PC-9 (cell line): ENCODE data around the gene PDE4D. TPM values are rescaled to one million over a fixed set of nuclear protein-coding genes. Genes with fewer than 3 reads are reported as not detected.

Experiments
- BruUV-seq: library from RNA; stranded (reverse); fragments of 400-500 nt; replicated peaks from 2 replicates; lab custom pipeline; 2021; lab: Mats Ljungman, UMichigan
- CTCF ChIA-PET: fragments of 300-600 bp; sonication (Branson Sonifier 250); formaldehyde crosslinking; loops from one replicate; lab custom pipeline; 2022; ENCODE audit warnings: antibody characterized with exemption; lab: Charles Lee
- POLR2A ChIA-PET: fragments of 300-600 bp; sonication (Branson Sonifier 250); formaldehyde crosslinking; loops from one replicate; lab custom pipeline; 2022; ENCODE audit warnings: antibody characterized with exemption; ENCODE audit not compliant: unreplicated experiment; lab: Charles Lee
- DNase-seq, 2 experiments: peaks; one replicate each; pipeline versions ENCODE4 v3.0.0 to v3.0.0-alpha.2; 2015 to 2022; ENCODE audit warnings: mixed read lengths in 1 of 2
- H2AFZ ChIP-seq: fragments of 200-600 bp; sonication (generic); 2 replicates; pipeline ENCODE4 v1.8.1; 2017; ENCODE audit warnings: antibody characterized with exemption
- H3F3A ChIP-seq: fragments of 200-600 bp; sonication (generic); 2 replicates; pipeline ENCODE4 v1.8.1; 2017; ENCODE audit warnings: antibody characterized with exemption, mild to moderate bottlenecking, low read depth; ENCODE audit not compliant: insufficient read depth
- H3K27ac ChIP-seq: fragments of 200-600 bp; sonication (generic); 2 replicates; pipeline ENCODE4 v1.6.1; 2016; ENCODE audit warnings: mixed run types
- H3K27me3 ChIP-seq: fragments of 200-600 bp; sonication (generic); 2 replicates; pipeline ENCODE4 v1.6.1; 2016; ENCODE audit warnings: low read depth, mixed run types; ENCODE audit not compliant: insufficient read depth
- H3K36me3 ChIP-seq: fragments of 200-600 bp; sonication (generic); 2 replicates; pipeline ENCODE4 v1.6.1; 2016; ENCODE audit warnings: low read depth, mixed run types
- H3K4me1 ChIP-seq: fragments of 200-600 bp; sonication (generic); replicated peaks from 2 replicates; pipeline ENCODE4 v1.6.1; 2016; ENCODE audit warnings: mixed run types; ENCODE audit not compliant: insufficient read depth
- H3K4me2 ChIP-seq: fragments of 200-600 bp; sonication (generic); 2 replicates; pipeline ENCODE4 v1.6.1; 2017; ENCODE audit warnings: mixed run types
- H3K4me3 ChIP-seq: fragments of 200-600 bp; sonication (generic); 2 replicates; pipeline ENCODE4 v1.6.1; 2016; ENCODE audit warnings: mixed run types
- H3K79me2 ChIP-seq: fragments of 200-600 bp; sonication (generic); 2 replicates; pipeline ENCODE4 v1.6.1; 2017; ENCODE audit warnings: low read depth, mixed run types
- H3K9me2 ChIP-seq: fragments of 200-600 bp; sonication (generic); 2 replicates; pipeline ENCODE4 v1.8.1; 2017; ENCODE audit warnings: mild to moderate bottlenecking; ENCODE audit not compliant: insufficient read depth
- H3K9me3 ChIP-seq: fragments of 200-600 bp; sonication (generic); 2 replicates; pipeline ENCODE4 v1.8.1; 2016; ENCODE audit warnings: low read depth; ENCODE audit not compliant: insufficient read depth
- H4K20me1 ChIP-seq: fragments of 200-600 bp; sonication (generic); 2 replicates; pipeline ENCODE4 v1.8.1; 2017; ENCODE audit not compliant: insufficient read depth
- EZH2 ChIP-seq: fragments of 200-600 bp; sonication (generic); IDR thresholded peaks from 2 replicates; pipeline ENCODE4 v1.8.0; 2017; ENCODE audit warnings: antibody characterized with exemption, low read depth
- intact Hi-C: fragments of 100-400 bp; cut with micrococcal nuclease; formaldehyde crosslinking; loops from one replicate; pipeline ENCODE4 v1.10.0; 2022; ENCODE audit not compliant: unreplicated experiment
- total RNA-seq: library from RNA; stranded (reverse); gene quantifications from 2 replicates; pipeline ENCODE4 v1.2.3, GENCODE V29; 2021
- TF ChIP-seq, protein P1 (sequence below): fragments of 200-600 bp; sonication (generic); conservative IDR thresholded peaks from 2 replicates; pipeline ENCODE4 v1.6.1; 2017; ENCODE audit warnings: mixed run types, antibody characterized with exemption, mild to moderate bottlenecking, moderate library complexity

Gene PDE4D
- total RNA-seq, 1 experiment from 2014 or later = 9.8 TPM

DNA sequence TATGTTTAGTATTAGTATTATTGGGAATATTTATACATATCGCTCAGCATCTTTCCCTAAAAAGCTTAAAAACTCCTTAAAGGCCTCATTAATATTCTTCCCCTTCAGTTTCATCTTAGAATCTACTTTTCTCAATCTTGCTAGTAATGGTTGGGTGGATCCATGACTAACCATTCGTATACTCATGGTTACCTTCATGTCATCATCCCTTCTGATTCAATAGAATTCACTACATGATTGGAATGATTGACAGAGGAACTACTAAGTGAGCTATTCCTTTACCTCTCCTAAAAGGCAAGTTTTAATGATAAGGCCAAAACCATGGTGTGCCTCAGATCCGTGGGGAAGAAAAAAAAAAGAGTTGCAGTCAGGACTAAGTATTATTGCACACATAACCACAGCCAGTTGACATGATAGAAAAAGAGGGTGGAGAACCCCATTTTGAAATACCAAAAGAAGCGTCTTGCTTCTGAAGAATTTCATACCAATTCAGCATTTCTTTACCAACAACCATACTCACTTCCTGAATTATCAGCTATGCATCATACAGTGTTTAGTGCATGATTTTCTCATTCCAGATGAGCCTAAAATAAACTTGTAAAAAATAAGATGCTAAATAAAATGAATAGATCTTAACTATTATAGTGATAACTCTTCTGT lies 624.6 kb downstream of the PDE4D start:
- ChIA-PET POLR2A (no interaction called here), CTCF (interaction anchor here (0.7 kb wide), 1 partner anchor 427 kb away, joined by 3 read pairs; no protein-coding TSS in a partner anchor)
- DNase-seq = no peak
- no peak overlapping the region for H3K27ac ChIP-seq
- no peak overlapping the region for H2AFZ ChIP-seq
- H3K9me2 ChIP-seq = peaks cover 7% of the 10 kb centered on the region; the same call in 1 of the 2 replicates
- no peak overlapping the region for H3K4me2 ChIP-seq
- H3K79me2 ChIP-seq = no peaks in the 10 kb centered on the region
- H3K9me3 ChIP-seq = no peaks in the 10 kb centered on the region
- H3K27me3 ChIP-seq = no peaks in the 10 kb centered on the region
- H3K4me1 ChIP-seq = no peaks in the 10 kb centered on the region
- H3F3A ChIP-seq = no peaks in the 10 kb centered on the region
- no TSS peak for BruUV-seq
- no peaks in the 10 kb centered on the region for H4K20me1 ChIP-seq
- H3K4me3 ChIP-seq = no peak overlapping the region
- intact Hi-C loops = no loop called here
- TF ChIP-seq, protein P1, sequence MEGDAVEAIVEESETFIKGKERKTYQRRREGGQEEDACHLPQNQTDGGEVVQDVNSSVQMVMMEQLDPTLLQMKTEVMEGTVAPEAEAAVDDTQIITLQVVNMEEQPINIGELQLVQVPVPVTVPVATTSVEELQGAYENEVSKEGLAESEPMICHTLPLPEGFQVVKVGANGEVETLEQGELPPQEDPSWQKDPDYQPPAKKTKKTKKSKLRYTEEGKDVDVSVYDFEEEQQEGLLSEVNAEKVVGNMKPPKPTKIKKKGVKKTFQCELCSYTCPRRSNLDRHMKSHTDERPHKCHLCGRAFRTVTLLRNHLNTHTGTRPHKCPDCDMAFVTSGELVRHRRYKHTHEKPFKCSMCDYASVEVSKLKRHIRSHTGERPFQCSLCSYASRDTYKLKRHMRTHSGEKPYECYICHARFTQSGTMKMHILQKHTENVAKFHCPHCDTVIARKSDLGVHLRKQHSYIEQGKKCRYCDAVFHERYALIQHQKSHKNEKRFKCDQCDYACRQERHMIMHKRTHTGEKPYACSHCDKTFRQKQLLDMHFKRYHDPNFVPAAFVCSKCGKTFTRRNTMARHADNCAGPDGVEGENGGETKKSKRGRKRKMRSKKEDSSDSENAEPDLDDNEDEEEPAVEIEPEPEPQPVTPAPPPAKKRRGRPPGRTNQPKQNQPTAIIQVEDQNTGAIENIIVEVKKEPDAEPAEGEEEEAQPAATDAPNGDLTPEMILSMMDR = no peak
- no peak for TF ChIP-seq EZH2
- H3K36me3 ChIP-seq = no peaks in the 10 kb centered on the region

DNA sequence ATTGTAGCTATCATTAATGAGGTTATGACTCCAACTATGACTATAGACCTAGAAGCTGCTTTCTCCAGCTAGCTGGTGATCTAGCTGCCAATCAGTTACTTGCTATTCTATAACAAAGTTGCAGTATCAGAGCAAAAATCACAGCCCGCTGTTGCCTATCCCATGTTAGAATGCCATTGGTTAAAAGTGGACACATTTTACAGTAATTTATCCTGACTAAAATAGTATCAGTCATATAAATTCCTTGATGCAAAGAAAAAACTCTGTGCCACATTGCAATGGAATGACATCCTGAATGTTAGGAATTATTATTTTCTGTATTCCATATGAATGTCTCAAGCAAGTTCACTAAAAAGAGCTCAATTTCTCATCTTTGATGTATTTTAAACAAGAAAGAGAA lies 626.5 kb downstream of the PDE4D start:
- Histone ChIP-seq H3K36me3 (no peaks in the 10 kb centered on the region), H2AFZ (no peak overlapping the region), H3K4me2 (no peak overlapping the region), H3F3A (no peaks in the 10 kb centered on the region), H3K9me2 (peaks cover 7% of the 10 kb centered on the region; the same call in 1 of the 2 replicates), H3K27me3 (no peaks in the 10 kb centered on the region), H4K20me1 (no peaks in the 10 kb centered on the region), H3K79me2 (no peaks in the 10 kb centered on the region), H3K9me3 (no peaks in the 10 kb centered on the region), H3K4me3 (no peak overlapping the region), H3K27ac (no peak overlapping the region), H3K4me1 (no peaks in the 10 kb centered on the region)
- TF ChIP-seq, protein P1 = no peak
- TF ChIP-seq EZH2 = no peak
- POLR2A ChIA-PET = no interaction called here
- CTCF ChIA-PET = no interaction called here
- DNase-seq = no peak
- BruUV-seq = no TSS peak
- intact Hi-C loops = no loop called here

DNA sequence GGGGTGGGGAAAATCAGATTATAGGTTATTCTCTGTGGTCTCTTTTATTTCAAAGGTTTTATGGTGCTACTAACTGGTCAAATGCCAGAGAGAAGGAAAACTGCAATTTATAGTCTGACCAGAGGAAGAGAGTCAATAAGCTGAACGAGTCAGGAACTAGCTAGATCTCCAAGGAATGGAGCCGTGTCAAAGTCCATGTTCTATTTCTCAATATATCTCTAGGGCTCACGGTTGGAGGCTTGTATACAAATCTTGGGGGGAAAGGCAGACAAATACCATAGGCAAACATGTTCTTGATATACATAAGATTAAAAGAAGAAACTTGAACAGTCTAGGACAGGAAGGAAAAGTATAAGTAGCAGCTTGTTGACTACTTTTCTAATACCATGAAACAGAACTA lies 627.1 kb downstream of the PDE4D start:
- Histone ChIP-seq H3K36me3 (no peaks in the 10 kb centered on the region), H3K79me2 (no peaks in the 10 kb centered on the region), H4K20me1 (no peaks in the 10 kb centered on the region), H3K4me2 (no peak overlapping the region), H3K27me3 (no peaks in the 10 kb centered on the region), H3K27ac (no peak overlapping the region), H3K9me3 (no peaks in the 10 kb centered on the region), H3K4me1 (no peaks in the 10 kb centered on the region), H3K9me2 (peaks cover 7% of the 10 kb centered on the region; the same call in 1 of the 2 replicates), H2AFZ (no peak overlapping the region), H3K4me3 (no peak overlapping the region), H3F3A (no peaks in the 10 kb centered on the region)
- TF ChIP-seq EZH2 = no peak
- TF ChIP-seq, protein P1 = no peak
- POLR2A ChIA-PET = no interaction called here
- intact Hi-C loops = no loop called here
- DNase-seq = no peak
- CTCF ChIA-PET = no interaction called here
- no TSS peak for BruUV-seq
